Stimulated activated memory B cell treated with anti-CD40 and anti-IgM and Interleukin-4, amounts not matched to agents 10 μg/mL and 1 μg/mL and 100 μg/mL, for 72 hours (primary cell): ENCODE data around the gene NRDE2.

Experiments used
- ATAC-seq: fragments of 150-1000 bp; cut with Tn5 transposase; 2 replicates; pipeline ENCODE4 v1.10.0; 2021
- H3K27ac Mint-ChIP-seq: one replicate; pipeline ENCODE4 v1.8.0; 2022; ENCODE audit warnings: mild to moderate bottlenecking, mixed read lengths
- H3K27me3 Mint-ChIP-seq: one replicate; pipeline ENCODE4 v1.8.0; 2022; ENCODE audit warnings: mixed read lengths
- H3K36me3 Mint-ChIP-seq: one replicate; pipeline ENCODE4 v1.8.0; 2022; ENCODE audit warnings: mixed read lengths
- H3K4me1 Mint-ChIP-seq: one replicate; pipeline ENCODE4 v1.8.0; 2022; ENCODE audit warnings: mixed read lengths
- H3K4me3 Mint-ChIP-seq: one replicate; pipeline ENCODE4 v1.8.0; 2022; ENCODE audit warnings: mild to moderate bottlenecking, moderate library complexity, mixed read lengths
- H3K9me3 Mint-ChIP-seq: one replicate; pipeline ENCODE4 v1.8.0; 2022; ENCODE audit warnings: mixed read lengths

Gene NRDE2

DNA sequence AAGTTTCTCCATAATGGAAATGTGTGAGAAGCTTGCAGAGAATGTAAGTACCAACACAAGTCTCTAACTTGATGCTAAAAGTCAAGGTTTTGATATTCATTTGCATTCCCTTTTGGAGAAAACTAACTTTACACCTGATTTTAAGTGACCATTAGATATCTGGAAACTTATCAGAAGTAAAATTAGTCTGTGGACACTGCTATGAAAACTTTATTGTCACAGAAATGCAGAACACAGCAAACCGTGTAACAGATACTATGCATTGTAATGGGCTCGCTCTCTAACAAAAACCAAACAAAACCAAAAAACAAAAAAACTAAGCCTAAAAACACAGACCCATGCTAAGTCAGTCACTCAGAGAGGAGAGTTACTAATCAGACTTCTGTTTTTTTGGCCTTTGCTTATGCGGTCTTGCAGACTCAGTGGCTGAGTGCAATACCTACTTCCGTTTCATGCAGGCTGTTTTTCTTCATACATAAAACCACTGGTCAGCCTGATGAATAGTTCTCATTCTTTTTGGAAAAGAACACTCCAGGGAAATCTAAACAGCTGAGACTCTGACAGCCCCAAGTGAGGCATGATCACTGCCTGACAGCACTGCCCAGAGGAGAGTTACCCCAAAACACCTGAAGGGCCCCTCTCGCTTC is 35.7 kb downstream of the NRDE2 start:
- H3K36me3 Mint-ChIP-seq = peaks cover 57% of the 10 kb centered on the region
- no peak overlapping the region for H3K4me3 Mint-ChIP-seq
- no peak for ATAC-seq
- H3K27me3 Mint-ChIP-seq = no peaks in the 10 kb centered on the region
- no peaks in the 10 kb centered on the region for H3K9me3 Mint-ChIP-seq
- H3K4me1 Mint-ChIP-seq = peaks cover 7% of the 10 kb centered on the region
- no peak overlapping the region for H3K27ac Mint-ChIP-seq

DNA sequence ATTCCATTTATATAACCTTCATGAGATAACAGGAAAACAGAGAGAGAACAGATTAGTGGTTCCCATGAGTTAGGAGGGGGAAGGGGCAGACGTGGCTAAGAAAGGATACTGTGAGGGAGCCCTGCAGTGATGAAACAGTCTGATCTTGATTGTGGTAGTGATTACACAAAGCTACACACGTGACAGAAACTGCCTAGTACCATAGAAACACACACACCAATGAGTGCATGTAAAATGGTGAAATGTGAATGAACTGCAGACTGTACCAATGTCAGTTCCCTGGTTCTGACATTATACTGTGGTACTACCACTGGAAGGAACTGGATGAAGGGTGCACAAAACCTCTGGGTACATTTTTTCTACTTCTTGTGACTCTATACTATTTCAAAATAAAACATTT is 36.9 kb downstream of the NRDE2 start:
- H3K4me3 Mint-ChIP-seq = no peak overlapping the region
- no peaks in the 10 kb centered on the region for H3K27me3 Mint-ChIP-seq
- no peak overlapping the region for H3K27ac Mint-ChIP-seq
- H3K4me1 Mint-ChIP-seq = no peaks in the 10 kb centered on the region
- ATAC-seq = no peak
- no peaks in the 10 kb centered on the region for H3K9me3 Mint-ChIP-seq
- peaks cover 60% of the 10 kb centered on the region for H3K36me3 Mint-ChIP-seq

GRCh38 chr14:90293766-90294730 is 37.7 kb downstream of the NRDE2 start:
- H3K27me3 Mint-ChIP-seq = no peaks in the 10 kb centered on the region
- no peak overlapping the region for H3K4me3 Mint-ChIP-seq
- H3K27ac Mint-ChIP-seq = no peak overlapping the region
- H3K4me1 Mint-ChIP-seq = no peaks in the 10 kb centered on the region
- H3K9me3 Mint-ChIP-seq = no peaks in the 10 kb centered on the region
- H3K36me3 Mint-ChIP-seq = peaks cover 60% of the 10 kb centered on the region
- ATAC-seq = no peak

DNA sequence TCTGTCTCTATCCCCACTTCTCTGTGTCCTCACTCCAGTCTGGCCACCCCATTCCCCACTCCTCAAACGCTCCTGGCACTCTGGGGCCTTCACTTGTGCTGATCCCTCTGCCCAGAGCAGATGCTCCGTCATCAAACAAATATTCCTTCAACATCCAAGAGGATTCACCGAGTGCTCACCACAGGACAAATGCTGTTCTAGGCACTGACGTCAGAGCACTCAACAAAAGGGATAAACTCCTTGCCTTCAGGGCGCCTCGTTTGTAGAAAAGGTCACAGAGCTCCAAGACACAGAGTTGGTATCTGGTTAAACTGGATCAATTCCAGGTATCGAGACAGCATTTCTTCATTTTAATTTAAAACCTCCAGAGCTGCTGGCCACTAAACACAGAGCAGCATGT is 40.0 kb downstream of the NRDE2 start:
- Mint-ChIP-seq H3K4me1 (no peaks in the 10 kb centered on the region), H3K9me3 (no peaks in the 10 kb centered on the region), H3K27me3 (no peaks in the 10 kb centered on the region), H3K27ac (no peak overlapping the region), H3K4me3 (no peak overlapping the region), H3K36me3 (peaks cover 61% of the 10 kb centered on the region)
- no peak for ATAC-seq

DNA sequence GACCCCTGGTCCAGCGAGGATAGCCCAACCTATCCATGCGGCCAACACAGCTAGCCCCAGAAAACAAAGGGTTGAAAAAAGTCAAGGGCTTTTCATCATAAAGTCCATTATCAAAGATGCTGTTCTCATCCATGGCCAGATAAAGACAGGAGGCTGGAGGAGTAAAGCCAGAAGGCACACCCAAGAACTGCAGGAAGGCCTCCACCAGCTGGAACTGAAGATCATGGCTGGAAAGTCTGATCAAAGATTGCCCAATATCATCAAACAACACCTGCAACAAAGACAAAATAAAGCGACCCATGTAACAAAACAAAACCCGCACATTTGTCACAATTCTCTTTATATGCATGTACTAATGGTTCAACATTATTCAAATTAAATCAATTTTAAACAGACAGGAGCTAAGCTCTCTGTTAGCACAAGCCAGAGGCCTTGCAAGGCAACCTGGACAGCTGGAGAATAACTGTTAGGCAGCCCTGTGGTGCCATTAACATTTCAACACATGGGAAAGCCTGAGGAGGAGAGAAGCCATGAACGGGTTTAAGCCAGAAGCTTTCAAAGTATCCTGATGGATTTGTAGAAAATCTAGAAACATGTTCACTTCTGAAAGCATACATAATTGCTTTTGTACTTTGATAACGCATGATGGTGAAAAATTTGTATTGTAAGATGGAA is 41.3 kb downstream of the NRDE2 start:
- Mint-ChIP-seq H3K4me1 (no peaks in the 10 kb centered on the region), H3K4me3 (no peak overlapping the region), H3K36me3 (peaks cover 61% of the 10 kb centered on the region), H3K27ac (no peak overlapping the region), H3K27me3 (no peaks in the 10 kb centered on the region), H3K9me3 (no peaks in the 10 kb centered on the region)
- no peak for ATAC-seq

- Mint-ChIP-seq H3K27me3 (no peaks in the 10 kb centered on the region), H3K36me3 (peaks cover 54% of the 10 kb centered on the region), H3K4me1 (no peaks in the 10 kb centered on the region), H3K4me3 (no peak overlapping the region), H3K9me3 (no peaks in the 10 kb centered on the region), H3K27ac (no peak overlapping the region)
- no peak for ATAC-seq
Observed at GRCh38 chr14:90288651-90289355, 42.9 kb downstream of the NRDE2 start.

GRCh38 chr14:90287791-90288190 is 44.0 kb downstream of the NRDE2 start:
- no peak overlapping the region for H3K27ac Mint-ChIP-seq
- no peak for ATAC-seq
- no peaks in the 10 kb centered on the region for H3K9me3 Mint-ChIP-seq
- no peaks in the 10 kb centered on the region for H3K4me1 Mint-ChIP-seq
- H3K4me3 Mint-ChIP-seq = no peak overlapping the region
- peaks cover 57% of the 10 kb centered on the region for H3K36me3 Mint-ChIP-seq
- H3K27me3 Mint-ChIP-seq = no peaks in the 10 kb centered on the region

DNA sequence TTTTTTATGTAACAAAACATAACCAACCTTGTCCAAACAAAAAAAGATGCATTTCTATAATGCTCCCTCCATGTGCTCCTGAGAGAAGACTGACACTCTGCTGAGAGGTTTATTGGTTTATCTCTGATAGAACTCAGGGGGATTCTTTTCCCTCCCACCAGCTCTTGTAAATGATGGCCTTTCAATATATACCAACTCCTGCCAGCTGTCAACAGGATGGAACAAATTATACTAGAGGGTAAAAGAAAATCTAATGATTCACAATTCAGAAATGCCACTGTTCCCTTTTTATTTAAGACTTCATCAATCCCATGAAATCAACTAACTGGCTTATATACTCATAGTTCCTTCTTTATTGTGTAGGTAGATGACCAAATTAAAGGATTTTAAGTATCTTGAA is 50.0 kb downstream of the NRDE2 start:
- Mint-ChIP-seq H3K4me3 (no peak overlapping the region), H3K27ac (no peak overlapping the region), H3K27me3 (no peaks in the 10 kb centered on the region), H3K36me3 (peaks cover 41% of the 10 kb centered on the region), H3K9me3 (no peaks in the 10 kb centered on the region), H3K4me1 (no peaks in the 10 kb centered on the region)
- no peak for ATAC-seq

DNA sequence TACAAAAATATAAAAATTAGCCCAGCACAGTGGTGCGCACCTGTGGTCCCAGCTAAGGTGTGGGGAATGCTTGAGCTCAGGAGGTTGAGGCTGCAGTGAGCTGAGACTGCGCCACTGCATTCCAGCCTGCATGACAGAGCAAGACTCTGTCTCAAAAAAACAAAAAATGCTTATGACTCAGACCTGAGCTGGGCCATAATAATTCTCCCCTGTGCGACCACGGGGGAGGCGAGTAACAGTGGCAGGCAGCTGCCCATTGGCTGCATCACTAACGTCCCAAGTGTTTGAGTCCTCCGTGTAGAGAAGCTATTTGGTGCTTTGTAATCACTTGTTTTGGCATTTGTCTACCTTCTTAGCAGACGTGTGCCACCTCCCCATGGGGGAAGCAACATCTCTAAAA is 50.5 kb downstream of the NRDE2 start:
- H3K4me1 Mint-ChIP-seq = no peaks in the 10 kb centered on the region
- no peak overlapping the region for H3K4me3 Mint-ChIP-seq
- no peaks in the 10 kb centered on the region for H3K27me3 Mint-ChIP-seq
- H3K27ac Mint-ChIP-seq = no peak overlapping the region
- ATAC-seq = no peak
- H3K36me3 Mint-ChIP-seq = peaks cover 44% of the 10 kb centered on the region
- H3K9me3 Mint-ChIP-seq = no peaks in the 10 kb centered on the region

DNA sequence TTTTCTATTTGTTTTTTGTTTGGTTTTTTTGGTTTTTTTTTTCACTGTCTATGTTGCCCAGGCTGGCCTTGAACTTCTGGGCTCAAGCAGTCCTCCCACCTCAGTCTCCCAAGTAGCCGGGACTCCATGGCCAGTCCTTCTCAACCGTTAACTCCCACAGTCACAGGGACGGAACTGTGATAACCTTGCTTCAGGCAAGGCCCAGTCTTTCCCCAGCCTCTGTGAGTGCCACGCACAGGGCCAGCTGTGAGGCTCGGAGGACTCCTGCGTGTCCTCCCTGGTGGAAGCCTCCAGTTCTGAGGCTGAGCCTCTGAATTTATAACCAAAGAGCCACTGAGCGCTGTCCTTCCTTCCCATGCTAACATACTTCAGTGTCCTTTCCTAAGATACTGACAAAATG is 51.6 kb downstream of the NRDE2 start:
- H3K27ac Mint-ChIP-seq = no peak overlapping the region
- H3K27me3 Mint-ChIP-seq = no peaks in the 10 kb centered on the region
- H3K9me3 Mint-ChIP-seq = no peaks in the 10 kb centered on the region
- H3K4me1 Mint-ChIP-seq = no peaks in the 10 kb centered on the region
- peaks cover 46% of the 10 kb centered on the region for H3K36me3 Mint-ChIP-seq
- ATAC-seq = no peak
- no peak overlapping the region for H3K4me3 Mint-ChIP-seq

- Mint-ChIP-seq H3K4me1 (no peaks in the 10 kb centered on the region), H3K9me3 (no peaks in the 10 kb centered on the region), H3K27me3 (no peaks in the 10 kb centered on the region), H3K36me3 (peaks cover 53% of the 10 kb centered on the region), H3K27ac (no peak overlapping the region), H3K4me3 (no peak overlapping the region)
- no peak for ATAC-seq
Observed at GRCh38 chr14:90278199-90279175, 53.3 kb downstream of the NRDE2 start.

DNA sequence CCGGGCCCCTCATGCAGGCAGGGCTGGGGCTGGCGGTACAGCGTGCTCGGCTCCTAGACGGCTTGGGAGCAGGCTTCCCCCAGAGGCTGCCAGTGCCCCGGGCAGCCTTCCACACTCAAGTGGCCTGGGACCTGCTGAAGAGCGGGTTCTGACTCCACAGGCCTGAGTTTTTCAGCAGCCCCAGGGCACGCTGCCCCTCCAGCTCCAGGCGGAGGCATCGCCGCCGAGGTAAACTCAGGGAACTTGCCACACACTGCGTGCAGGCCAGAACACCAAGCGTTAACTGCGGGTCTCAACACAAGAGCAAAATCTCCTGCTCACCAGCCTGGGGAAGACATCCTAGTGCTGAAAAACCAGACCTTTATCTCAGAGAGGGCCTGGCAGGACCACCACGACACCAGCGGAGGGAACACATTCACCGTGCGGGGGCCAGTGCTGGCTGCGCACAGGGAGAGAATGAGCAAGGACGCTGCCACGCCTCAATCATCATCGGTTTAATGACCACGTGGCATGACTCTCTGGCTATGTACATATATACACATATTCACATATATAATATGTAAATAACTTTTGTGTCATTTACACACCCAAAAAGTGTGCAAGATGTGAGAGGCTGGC is 54.1 kb downstream of the NRDE2 start:
- Mint-ChIP-seq H3K4me1 (no peaks in the 10 kb centered on the region), H3K27me3 (no peaks in the 10 kb centered on the region), H3K27ac (no peak overlapping the region), H3K4me3 (no peak overlapping the region), H3K36me3 (peaks cover 54% of the 10 kb centered on the region), H3K9me3 (no peaks in the 10 kb centered on the region)
- no peak for ATAC-seq

DNA sequence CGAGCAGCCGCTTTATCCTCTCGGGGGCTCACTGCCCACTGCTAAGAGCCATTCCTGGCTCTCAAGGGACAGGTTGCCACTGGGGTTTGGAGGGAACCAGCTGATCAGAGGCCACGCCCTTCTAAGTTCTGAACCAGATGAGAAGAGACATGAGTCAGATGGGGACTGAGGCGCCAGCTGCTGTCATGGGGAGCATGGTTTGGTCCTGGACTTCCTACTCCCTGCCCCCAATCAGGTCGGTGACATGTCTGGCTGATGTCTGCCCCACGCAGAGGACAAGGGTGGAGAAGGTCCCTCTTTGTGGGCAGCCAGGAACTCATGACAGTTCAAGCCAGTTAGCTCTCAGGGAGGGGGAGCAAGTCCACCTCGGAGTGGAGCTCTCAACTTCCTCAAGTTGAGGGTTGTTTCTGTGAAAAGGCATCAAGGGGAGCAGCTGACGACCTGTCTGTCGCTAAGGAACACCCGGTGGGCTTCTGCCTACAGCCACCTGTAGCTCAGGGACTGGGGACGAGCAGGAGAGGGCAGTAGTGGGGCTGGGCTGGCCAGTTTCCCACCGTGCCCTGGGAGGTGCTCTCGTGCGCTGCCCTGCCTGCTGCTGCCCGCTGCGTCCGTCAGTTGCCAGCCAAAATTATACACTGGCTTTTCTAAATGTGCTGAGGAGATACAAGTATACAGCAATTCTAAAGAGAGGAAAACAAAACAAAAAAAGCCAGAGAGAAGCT is 54.9 kb downstream of the NRDE2 start:
- no peak overlapping the region for H3K4me3 Mint-ChIP-seq
- H3K9me3 Mint-ChIP-seq = no peaks in the 10 kb centered on the region
- H3K27ac Mint-ChIP-seq = no peak overlapping the region
- peaks cover 58% of the 10 kb centered on the region for H3K36me3 Mint-ChIP-seq
- ATAC-seq = no peak
- H3K27me3 Mint-ChIP-seq = no peaks in the 10 kb centered on the region
- no peaks in the 10 kb centered on the region for H3K4me1 Mint-ChIP-seq
